ENCODE measurements around the gene FOXP1.

FOXP1 gene

GRCh38 chr3:71130471-71131374, 452.8 kb downstream of the FOXP1 start:
- Histone ChIP-seq H3K36me3 (ENCODE audit: control insufficient read depth, insufficient read depth, low read length) (no peaks in the 10 kb centered on the region), H3K4me3 (replicated peaks; ENCODE audit: low read depth, low read length) (no peak overlapping the region), H3K27me3 (replicated peaks; ENCODE audit: control insufficient read depth, insufficient read depth, low read length) (0 out of 2 replicates have a peak, but pooled peaks cover 1% of the 10 kb centered on the region)
- DNase-seq (ENCODE audit: extremely low read depth, insufficient read length), result no peak
- no peak for TF ChIP-seq CTCF (IDR thresholded peaks at IDR 0.05; ENCODE audit: insufficient read depth, low read length, poor library complexity, severe bottlenecking)

DNA sequence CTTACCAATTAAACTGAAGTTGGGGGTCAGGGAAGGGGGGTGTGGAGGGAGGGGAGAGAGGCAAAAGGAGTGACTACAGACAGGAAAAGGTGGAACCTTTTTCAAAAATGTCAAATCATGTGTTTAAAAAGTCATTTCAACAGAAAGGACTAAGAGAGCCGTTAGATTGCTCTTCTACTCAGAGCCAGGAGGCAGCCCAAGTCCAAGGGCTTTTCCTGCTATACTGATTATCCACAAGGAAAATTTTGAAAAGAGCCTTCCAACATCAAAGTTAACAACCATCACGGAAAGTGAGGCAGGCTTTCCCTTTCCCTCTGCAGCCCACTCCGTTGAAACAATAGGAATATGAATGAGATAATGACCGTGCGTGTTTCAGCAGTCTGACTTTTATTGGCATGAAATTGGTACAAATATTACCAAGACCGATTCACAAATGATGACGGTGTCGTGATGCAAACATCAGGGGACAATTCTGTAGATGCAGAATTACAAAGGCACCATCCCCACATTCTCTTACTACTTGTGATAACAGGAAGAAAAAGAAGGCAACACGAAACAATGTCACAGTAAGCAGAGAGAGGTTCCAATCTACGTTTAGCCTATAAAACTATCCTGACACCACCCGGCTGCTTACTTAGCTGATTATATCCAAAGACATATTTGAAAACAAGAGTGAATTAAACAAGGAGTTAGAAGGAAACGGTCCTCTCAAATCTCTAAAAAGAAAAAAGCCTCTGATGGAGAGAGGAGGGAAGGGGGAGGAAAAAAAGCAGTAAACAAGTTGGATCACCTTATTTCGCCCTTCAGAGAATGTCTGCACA, 453.7 kb downstream of the FOXP1 start:
- no peak for DNase-seq (ENCODE audit: extremely low read depth, insufficient read length)
- Histone ChIP-seq H3K36me3 (ENCODE audit: control insufficient read depth, insufficient read depth, low read length) (no peaks in the 10 kb centered on the region), H3K4me3 (replicated peaks; ENCODE audit: low read depth, low read length) (no peak overlapping the region), H3K27me3 (replicated peaks; ENCODE audit: control insufficient read depth, insufficient read depth, low read length) (0 out of 2 replicates have a peak, but pooled peaks cover 1% of the 10 kb centered on the region)
- TF ChIP-seq CTCF (IDR thresholded peaks at IDR 0.05; ENCODE audit: insufficient read depth, low read length, poor library complexity, severe bottlenecking), result no peak

GRCh38 chr3:71128961-71129360, 454.6 kb downstream of the FOXP1 start:
- no peak for DNase-seq (ENCODE audit: extremely low read depth, insufficient read length)
- TF ChIP-seq CTCF (IDR thresholded peaks at IDR 0.05; ENCODE audit: insufficient read depth, low read length, poor library complexity, severe bottlenecking), result no peak
- Histone ChIP-seq H3K27me3 (replicated peaks; ENCODE audit: control insufficient read depth, insufficient read depth, low read length) (0 out of 2 replicates have a peak, but pooled peaks cover 1% of the 10 kb centered on the region), H3K36me3 (ENCODE audit: control insufficient read depth, insufficient read depth, low read length) (no peaks in the 10 kb centered on the region), H3K4me3 (replicated peaks; ENCODE audit: low read depth, low read length) (no peak overlapping the region)

DNA sequence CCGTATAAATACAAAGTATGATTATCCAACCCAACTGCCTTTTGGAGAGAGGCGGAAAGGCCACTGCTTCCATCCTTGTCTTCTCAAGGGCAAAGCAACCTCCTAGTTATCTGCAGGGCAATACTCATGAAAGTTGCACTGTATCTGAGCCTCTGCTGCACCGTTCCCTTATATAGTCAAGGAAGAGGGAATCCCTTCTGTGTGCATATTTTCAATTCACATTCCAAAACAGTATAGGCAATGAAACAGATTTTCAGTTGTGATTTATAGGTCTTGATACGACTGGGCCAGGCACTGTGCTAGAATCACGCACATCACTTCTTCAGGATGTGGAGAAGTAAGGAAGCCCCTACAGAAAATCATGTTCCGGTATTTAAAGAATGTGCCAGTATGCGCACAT, 455.7 kb downstream of the FOXP1 start:
- H3K27me3 ChIP-seq (replicated peaks; ENCODE audit: control insufficient read depth, insufficient read depth, low read length), result 0 out of 2 replicates have a peak, but pooled peaks cover 1% of the 10 kb centered on the region
- no peak overlapping the region for H3K4me3 ChIP-seq (replicated peaks; ENCODE audit: low read depth, low read length)
- TF ChIP-seq CTCF (IDR thresholded peaks at IDR 0.05; ENCODE audit: insufficient read depth, low read length, poor library complexity, severe bottlenecking), result no peak
- DNase-seq (ENCODE audit: extremely low read depth, insufficient read length), result no peak
- no peaks in the 10 kb centered on the region for H3K36me3 ChIP-seq (ENCODE audit: control insufficient read depth, insufficient read depth, low read length)

DNA sequence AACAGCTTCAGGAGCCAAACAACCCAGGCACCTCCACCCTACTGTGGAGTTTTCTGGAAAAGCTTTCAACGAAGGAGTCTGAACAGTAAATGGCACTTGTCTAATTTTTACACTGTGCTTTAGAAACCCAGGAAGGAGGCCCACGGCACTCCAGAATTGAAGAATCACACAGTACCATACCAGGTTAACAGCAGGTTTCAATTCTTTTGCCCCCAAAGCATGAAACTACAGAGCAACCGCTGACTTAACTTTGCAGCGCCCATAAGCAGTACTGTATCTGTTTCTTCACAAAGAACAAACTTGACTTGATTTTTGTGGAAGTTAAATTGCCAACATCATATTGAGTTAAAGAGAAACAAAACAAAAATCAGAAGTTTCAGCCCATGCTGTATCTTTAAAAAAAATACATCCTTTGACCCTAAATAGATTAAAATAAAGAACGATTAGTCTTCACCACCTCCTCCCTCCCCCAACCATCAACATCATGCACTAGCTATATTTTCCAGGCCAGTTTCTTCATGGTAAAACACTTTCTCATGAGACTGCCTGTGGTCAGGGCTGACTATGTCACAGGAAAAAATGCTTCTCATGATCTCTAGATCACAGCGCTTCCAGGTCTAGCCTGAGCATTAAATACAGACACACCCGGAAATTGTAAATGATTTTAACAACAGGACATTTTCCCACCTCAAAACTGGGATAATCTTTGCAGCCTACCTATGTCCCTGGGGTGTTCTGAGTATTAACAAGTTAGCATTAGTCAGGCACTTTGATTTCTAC, 456.3 kb downstream of the FOXP1 start:
- TF ChIP-seq CTCF (IDR thresholded peaks at IDR 0.05; ENCODE audit: insufficient read depth, low read length, poor library complexity, severe bottlenecking), result no peak
- 0 out of 2 replicates have a peak, but pooled peaks cover 1% of the 10 kb centered on the region for H3K27me3 ChIP-seq (replicated peaks; ENCODE audit: control insufficient read depth, insufficient read depth, low read length)
- no peaks in the 10 kb centered on the region for H3K36me3 ChIP-seq (ENCODE audit: control insufficient read depth, insufficient read depth, low read length)
- no peak for DNase-seq (ENCODE audit: extremely low read depth, insufficient read length)
- no peak overlapping the region for H3K4me3 ChIP-seq (replicated peaks; ENCODE audit: low read depth, low read length)
